ENCODE data around the gene PTCHD1.

- TF ChIP-seq POLR2A (IDR thresholded peaks at IDR 0.05; ENCODE audit: low read length) = no peak
- no peak for TF ChIP-seq NR3C1 (IDR thresholded peaks at IDR 0.05)
- no peak for TF ChIP-seq ESRRA (IDR thresholded peaks at IDR 0.05; ENCODE audit: borderline replicate concordance, low read length)
- TF ChIP-seq KDM1A (IDR thresholded peaks at IDR 0.05; ENCODE audit: low read depth) = no peak
- no peak for TF ChIP-seq CTCF (IDR thresholded peaks at IDR 0.05)
- TF ChIP-seq RFX5 (IDR thresholded peaks at IDR 0.05) = no peak
- no peak for TF ChIP-seq REST (IDR thresholded peaks at IDR 0.05)
- TF ChIP-seq USF2 (IDR thresholded peaks at IDR 0.05) = no peak
- no peak for TF ChIP-seq PHF8 (IDR thresholded peaks at IDR 0.05; ENCODE audit: borderline replicate concordance, low read depth)
- TF ChIP-seq HOXB5 (CRISPR knock-in tag; IDR thresholded peaks at IDR 0.05) = no peak
Observed at GRCh38 chrX:23366914-23367313, 32.3 kb downstream of the PTCHD1 start.
